Measurements from ENCODE around the gene NEU4.

- TF ChIP-seq CTCF (IDR thresholded peaks at IDR 0.05) (no peak), POLR2A (IDR thresholded peaks at IDR 0.05) (no peak)
These were observed 9.3 kb upstream of the NEU4 start for GRCh38 chr2:241799522-241800197.

Measured in thyroid gland (tissue), 4 donors.